ENCODE measurements around the gene TESPA1. TPM values are rescaled to one million over a fixed set of nuclear protein-coding genes. Genes with fewer than 3 reads are reported as not detected.
A peak's percentile ranks its signal among the peaks of the same experiment; 100 is the strongest.

The TESPA1 gene
- polyA plus RNA-seq, 1 donor (not counting 4 experiments of a cell fraction or from before 2014, with no cell fraction given), result not detected

GRCh38 chr12:54936736-54937135 lies 47.8 kb downstream of the TESPA1 start:
- Histone ChIP-seq H3K79me2 (ENCODE audit: control insufficient read depth, insufficient read depth, low read length) (no peaks in the 10 kb centered on the region), H3K27me3 (ENCODE audit: control insufficient read depth, extremely low read depth, insufficient read depth, low read length) (no peaks in the 10 kb centered on the region), H3K9ac (ENCODE audit: control insufficient read depth, extremely low read depth, insufficient read depth, low read length) (peak overlapping the region; percentile 67), H3K36me3 (ENCODE audit: control insufficient read depth in 2 of 2, extremely low read depth in 1 of 2, insufficient read depth in 2 of 2, low read length in 2 of 2) (no peaks in the 10 kb centered on the region), H3K27ac (ENCODE audit: control insufficient read depth, insufficient read depth, low read length) (peak overlapping the region; percentile 89), H3K9me3 (ENCODE audit: control insufficient read depth, low read depth, low read length) (peaks cover 2% of the 10 kb centered on the region), H3K4me1 (ENCODE audit: control insufficient read depth, extremely low read depth, insufficient read depth, low read length) (peaks cover 54% of the 10 kb centered on the region), H4K20me1 (ENCODE audit: control insufficient read depth, extremely low read depth, insufficient read depth, low read length) (no peaks in the 10 kb centered on the region), H3K4me2 (ENCODE audit: control insufficient read depth, extremely low read depth, insufficient read depth, low read depth, low read length) (peak overlapping the region; percentile 66), H3K9me1 (ENCODE audit: control insufficient read depth, extremely low read depth, insufficient read depth, low read length) (no peaks in the 10 kb centered on the region), H3K4me3 (ENCODE audit: control insufficient read depth in 2 of 3, extremely low read depth in 1 of 3, insufficient read depth in 2 of 3, low read depth in 1 of 3, low read length in 3 of 3) (peak overlapping the region in 1 of 3 experiments; percentile 19), H2AFZ (ENCODE audit: control insufficient read depth, low read length) (peak overlapping the region; percentile 38)
- dilution Hi-C loops (cut with MboI; ENCODE audit: extremely low pct_ligation_motif_present, low sequenced_read_pairs), result no loop called here
- peak; percentile 32 for DNase-seq (ENCODE audit: low read depth, low spot score)
- peak; percentile 66 for FAIRE-seq
- TF ChIP-seq CTCF (optimal IDR thresholded peaks at IDR 0.05 in 1 of 3, IDR thresholded peaks at IDR 0.05 in 1 of 3, conservative IDR thresholded peaks at IDR 0.05 in 1 of 3; ENCODE audit: extremely low read depth in 1 of 3, insufficient read depth in 2 of 3, low read length in 3 of 3), result no peak
- no peak for TF ChIP-seq EZH2 (IDR thresholded peaks at IDR 0.05; ENCODE audit: low read length)

DNA sequence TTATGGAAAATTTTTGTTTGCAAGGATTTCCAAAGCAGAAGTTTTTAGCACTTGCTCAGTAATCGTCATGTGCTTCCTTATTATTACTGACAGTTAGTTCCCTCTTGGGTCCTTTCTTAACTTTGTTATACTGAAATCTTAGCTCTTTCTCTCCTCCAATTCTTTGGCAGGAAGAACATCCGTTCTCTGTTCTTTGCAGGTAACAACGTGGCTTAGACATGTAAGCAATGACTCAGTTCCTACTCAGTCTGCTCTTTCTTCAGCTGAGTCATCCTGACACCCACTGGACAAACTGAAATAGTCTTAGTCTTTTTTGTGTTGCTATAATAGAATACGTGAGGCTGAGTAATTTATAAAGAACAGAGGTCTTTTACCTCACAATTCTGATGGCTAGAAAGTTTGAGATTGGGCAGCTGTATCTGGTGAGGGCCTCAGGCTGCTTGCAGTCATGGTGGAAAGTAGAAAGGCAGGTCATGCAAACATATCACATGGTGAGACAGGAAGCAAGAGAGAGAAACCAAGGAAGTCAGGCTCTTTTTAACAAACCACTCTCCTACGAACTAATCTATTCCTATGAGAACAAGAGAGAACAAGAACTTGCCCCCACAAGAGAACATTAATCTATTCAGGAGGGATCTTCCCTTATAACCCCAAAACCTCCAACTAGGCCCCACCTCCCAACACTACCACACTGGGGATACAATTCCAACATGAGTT lies 49.2 kb downstream of the TESPA1 start:
- H3K4me2 ChIP-seq (ENCODE audit: control insufficient read depth, extremely low read depth, insufficient read depth, low read depth, low read length), result peak overlapping the region; percentile 66
- H3K79me2 ChIP-seq (ENCODE audit: control insufficient read depth, insufficient read depth, low read length), result no peaks in the 10 kb centered on the region
- H3K4me3 ChIP-seq (ENCODE audit: control insufficient read depth in 2 of 3, extremely low read depth in 1 of 3, insufficient read depth in 2 of 3, low read depth in 1 of 3, low read length in 3 of 3), result peak overlapping the region in 1 of 3 experiments; percentile 19
- H3K9me3 ChIP-seq (ENCODE audit: control insufficient read depth, low read depth, low read length), result peaks cover 3% of the 10 kb centered on the region
- no peak for TF ChIP-seq CTCF (optimal IDR thresholded peaks at IDR 0.05 in 1 of 3, IDR thresholded peaks at IDR 0.05 in 1 of 3, conservative IDR thresholded peaks at IDR 0.05 in 1 of 3; ENCODE audit: extremely low read depth in 1 of 3, insufficient read depth in 2 of 3, low read length in 3 of 3)
- TF ChIP-seq EZH2 (IDR thresholded peaks at IDR 0.05; ENCODE audit: low read length), result no peak
- FAIRE-seq (peak; percentile 97), DNase-seq (ENCODE audit: low read depth, low spot score) (peak; percentile 91)
- H3K9me1 ChIP-seq (ENCODE audit: control insufficient read depth, extremely low read depth, insufficient read depth, low read length), result no peaks in the 10 kb centered on the region
- no peaks in the 10 kb centered on the region for H4K20me1 ChIP-seq (ENCODE audit: control insufficient read depth, extremely low read depth, insufficient read depth, low read length)
- dilution Hi-C loops (cut with MboI; ENCODE audit: extremely low pct_ligation_motif_present, low sequenced_read_pairs), result no loop called here
- peaks cover 54% of the 10 kb centered on the region for H3K4me1 ChIP-seq (ENCODE audit: control insufficient read depth, extremely low read depth, insufficient read depth, low read length)
- peak overlapping the region; percentile 6 for H2AFZ ChIP-seq (ENCODE audit: control insufficient read depth, low read length)
- peak overlapping the region; percentile 67 for H3K9ac ChIP-seq (ENCODE audit: control insufficient read depth, extremely low read depth, insufficient read depth, low read length)
- peak overlapping the region; percentile 89 for H3K27ac ChIP-seq (ENCODE audit: control insufficient read depth, insufficient read depth, low read length)
- no peaks in the 10 kb centered on the region for H3K36me3 ChIP-seq (ENCODE audit: control insufficient read depth in 2 of 2, extremely low read depth in 1 of 2, insufficient read depth in 2 of 2, low read length in 2 of 2)
- H3K27me3 ChIP-seq (ENCODE audit: control insufficient read depth, extremely low read depth, insufficient read depth, low read length), result no peaks in the 10 kb centered on the region

Data from keratinocyte (primary cell).